ENCODE data around the gene FRYL.
"Not testable (repeated sequence)": the region's sequence is repeated elsewhere in the genome, so short reads cannot be mapped to it uniquely, and the experiment has no call there.

Gene FRYL

GRCh38 chr4:48739560-48740019 is 40.5 kb downstream of the FRYL start:
- no peak for TF ChIP-seq CTCF (conservative IDR thresholded peaks at IDR 0.05)
- no peak overlapping the region for H3K27ac ChIP-seq

GRCh38 chr4:48738856-48739255 is 41.2 kb downstream of the FRYL start:
- H3K27ac ChIP-seq: no peak overlapping the region
- no peak for TF ChIP-seq CTCF (conservative IDR thresholded peaks at IDR 0.05)

GRCh38 chr4:48728906-48729496 is 51.1 kb downstream of the FRYL start:
- not testable (repeated sequence) for H3K27ac ChIP-seq

- no peak overlapping the region for H3K27ac ChIP-seq
- TF ChIP-seq CTCF (conservative IDR thresholded peaks at IDR 0.05): no peak
Measured at GRCh38 chr4:48727666-48728459, 52.2 kb downstream of the FRYL start.

GRCh38 chr4:48725414-48725813 is 54.7 kb downstream of the FRYL start:
- no peak for TF ChIP-seq CTCF (conservative IDR thresholded peaks at IDR 0.05)
- H3K27ac ChIP-seq: no peak overlapping the region

- no peak for TF ChIP-seq CTCF (conservative IDR thresholded peaks at IDR 0.05)
- peak overlapping the region; percentile 16; the same call in 1 of the 2 replicates for H3K27ac ChIP-seq
Measured at GRCh38 chr4:48722509-48723446, 57.3 kb downstream of the FRYL start.

GRCh38 chr4:48720459-48720858 is 59.6 kb downstream of the FRYL start:
- no peak for TF ChIP-seq CTCF (conservative IDR thresholded peaks at IDR 0.05)
- H3K27ac ChIP-seq: no peak overlapping the region

Data from VCaP (cell line).